H1 (cell line): ENCODE results near the gene C3orf52.

Source experiments
- CEBPB ChIP-seq: IDR thresholded peaks from 2 replicates; pipeline ENCODE4 v1.6.1; 2012; ENCODE audit warnings: low read depth, low read length
- CREB1 ChIP-seq: IDR thresholded peaks from 2 replicates; pipeline ENCODE4 v1.6.1; 2012; ENCODE audit warnings: inconsistent platforms
- CTCF ChIP-seq, 3 experiments: IDR thresholded peaks; 1 replicate in 2 of 3; 2 replicates in 1 of 3; pipeline versions ENCODE4 v1.5.1 to v1.6.1; 2011; ENCODE audit warnings: low read length in 3 of 3, mild to moderate bottlenecking in 3 of 3, inconsistent platforms in 2 of 3, low read depth in 1 of 3, moderate library complexity in 1 of 3; ENCODE audit not compliant: insufficient read depth in 1 of 3; ENCODE audit errors: control extremely low read depth in 1 of 3
- EP300 ChIP-seq, 2 experiments: IDR thresholded peaks; 1 replicate in 1 of 2; 2 replicates in 1 of 2; pipeline ENCODE4 v1.6.1; 2011 to 2012; ENCODE audit warnings: low read depth in 2 of 2, low read length in 2 of 2, mild to moderate bottlenecking in 2 of 2, borderline replicate concordance in 1 of 2, inconsistent platforms in 1 of 2, moderate library complexity in 1 of 2
- FOSL1 ChIP-seq: IDR thresholded peaks from 2 replicates; pipeline ENCODE4 v1.6.1; 2011; ENCODE audit warnings: mild to moderate bottlenecking, low read depth, low read length, moderate library complexity; ENCODE audit not compliant: insufficient read depth
- NRF1 ChIP-seq: IDR thresholded peaks from 2 replicates; pipeline ENCODE4 v1.6.1; 2011; ENCODE audit warnings: mild to moderate bottlenecking, low read depth, low read length, improper control_type of control experiment
- POLR2AphosphoS5 ChIP-seq: IDR thresholded peaks from 2 replicates; pipeline ENCODE4 v1.6.1; 2011; ENCODE audit warnings: low read depth, low read length
- RAD21 ChIP-seq, 2 experiments: IDR thresholded peaks in 1 of 2; conservative IDR thresholded peaks in 1 of 2; 2 replicates each; pipeline ENCODE4 v1.6.1; 2011; ENCODE audit warnings: low read depth in 2 of 2, low read length in 2 of 2, improper control_type of control experiment in 1 of 2, inconsistent platforms in 1 of 2, mild to moderate bottlenecking in 1 of 2, moderate library complexity in 1 of 2
- TEAD4 ChIP-seq: IDR thresholded peaks from 2 replicates; pipeline ENCODE4 v1.6.1; 2012; ENCODE audit warnings: low read depth, low read length, inconsistent platforms, mixed read lengths

- TF ChIP-seq CEBPB (no peak), FOSL1 (no peak), TEAD4 (no peak), CTCF (IDR thresholded peaks at IDR 0.05; ENCODE audit: control extremely low read depth in 1 of 3, insufficient read depth in 1 of 3, low read depth in 1 of 3, low read length in 3 of 3) (no peak), POLR2AphosphoS5 (no peak), CREB1 (no peak), RAD21 (IDR thresholded peaks at IDR 0.05 in 1 of 2, conservative IDR thresholded peaks at IDR 0.05 in 1 of 2; ENCODE audit: low read depth in 2 of 2, low read length in 2 of 2) (no peak), EP300 (IDR thresholded peaks at IDR 0.05; ENCODE audit: borderline replicate concordance in 1 of 2, low read depth in 2 of 2, low read length in 2 of 2) (no peak), NRF1 (no peak)
These were observed 35.7 kb downstream of the C3orf52 start for GRCh38 chr3:112121577-112122547.
